CD4-positive, alpha-beta T cell (primary cell): ENCODE results near the gene R3HCC1L. TPM values are rescaled to one million over a fixed set of nuclear protein-coding genes. Genes with fewer than 3 reads are reported as not detected.

Experiments
- ATAC-seq: fragments of 200-7000 bp; cut with Tn5 transposase; one replicate; pipeline ENCODE4 v1.10.0; 2022; ENCODE audit warnings: mild to moderate bottlenecking; ENCODE audit not compliant: poor library complexity
- CTCF ChIA-PET: fragments of 350-600 bp; sonication (Branson Sonifier 250); formaldehyde crosslinking; loops from one replicate; lab custom pipeline; 2021; ENCODE audit warnings: antibody characterized with exemption, inconsistent platforms; lab: Charles Lee
- POLR2A ChIA-PET: fragments of 350-600 bp; sonication (Branson Sonifier 250); formaldehyde crosslinking; loops from one replicate; lab custom pipeline; 2021; ENCODE audit warnings: antibody characterized with exemption, inconsistent platforms; lab: Charles Lee
- DNase-seq, 14 experiments: peaks; one replicate each; pipeline ENCODE4 v3.0.0-alpha.2; 2013 to 2020; ENCODE audit warnings: mixed read lengths in 2 of 14
- H3K27ac ChIP-seq, 2 donors: one replicate each; pipeline versions ENCODE4 v1.5.1 to v1.7.0; 2013; ENCODE audit warnings: low read length in 2 of 2, low read depth in 1 of 2, mild to moderate bottlenecking in 1 of 2
- H3K27me3 ChIP-seq, 2 experiments: 1 replicate in 1 of 2; 2 replicates in 1 of 2; pipeline versions ENCODE4 v1.6.1 to v1.7.0; 2013; ENCODE audit warnings: low read length in 2 of 2, control low read depth in 1 of 2, mild to moderate bottlenecking in 1 of 2, moderate library complexity in 1 of 2; ENCODE audit not compliant: insufficient read depth in 2 of 2, control insufficient read depth in 1 of 2
- H3K36me3 ChIP-seq: one replicate; pipeline ENCODE4 v1.6.1; 2013; ENCODE audit warnings: low read length, control low read depth; ENCODE audit not compliant: insufficient read depth
- H3K4me1 ChIP-seq: one replicate; pipeline ENCODE4 v1.6.1; 2013; ENCODE audit warnings: low read length, control low read depth; ENCODE audit not compliant: insufficient read depth
- H3K4me3 ChIP-seq: one replicate; pipeline ENCODE4 v1.5.1; 2013; ENCODE audit warnings: mild to moderate bottlenecking, low read length, moderate library complexity
- H3K9me3 ChIP-seq, 2 experiments: 1 replicate in 1 of 2; 2 replicates in 1 of 2; pipeline versions ENCODE4 v1.6.1 to v1.7.0; 2013; ENCODE audit warnings: low read length in 2 of 2, mild to moderate bottlenecking in 2 of 2, control low read depth in 1 of 2, moderate library complexity in 1 of 2; ENCODE audit not compliant: control insufficient read depth in 1 of 2, insufficient read depth in 1 of 2
- H3K27ac Mint-ChIP-seq: one replicate; pipeline ENCODE4 v1.8.0; 2020; ENCODE audit warnings: mixed read lengths
- H3K27me3 Mint-ChIP-seq: one replicate; pipeline ENCODE4 v1.8.0; 2021; ENCODE audit warnings: mixed read lengths
- H3K36me3 Mint-ChIP-seq: one replicate; pipeline ENCODE4 v1.8.0; 2021; ENCODE audit warnings: low read depth, mixed read lengths
- H3K4me1 Mint-ChIP-seq: one replicate; pipeline ENCODE4 v1.8.0; 2021; ENCODE audit warnings: low read depth, mixed read lengths
- H3K4me3 Mint-ChIP-seq: one replicate; pipeline ENCODE4 v1.8.0; 2020; ENCODE audit warnings: mild to moderate bottlenecking, mixed read lengths
- H3K9me3 Mint-ChIP-seq: one replicate; pipeline ENCODE4 v1.8.0; 2020; ENCODE audit warnings: mixed read lengths
- intact Hi-C, 2 experiments: fragments of 100-400 bp; cut with DNase I in 1 of 2; cut with micrococcal nuclease in 1 of 2; formaldehyde crosslinking; loops; one replicate each; pipeline versions ENCODE4 v1.15.1 to v1.9.0; 2023 to 2025; cut with DNase I, micrococcal nuclease
- total RNA-seq, 174 experiments: library from RNA in 2 of 174; stranded (reverse) in 2 of 174; gene quantifications; one replicate each; pipeline ENCODE4 v1.2.3 and lab custom pipeline; 2021 to 2026
- TF ChIP-seq, protein P1 (sequence below): fragments of 200-600 bp; IDR thresholded peaks from one replicate; pipeline ENCODE4 v1.8.0; 2022; ENCODE audit warnings: antibody characterized with exemption, mild to moderate bottlenecking

Gene R3HCC1L
- total RNA-seq, 2 experiments from 2014 or later = 12.7 to 13.7 TPM

DNA sequence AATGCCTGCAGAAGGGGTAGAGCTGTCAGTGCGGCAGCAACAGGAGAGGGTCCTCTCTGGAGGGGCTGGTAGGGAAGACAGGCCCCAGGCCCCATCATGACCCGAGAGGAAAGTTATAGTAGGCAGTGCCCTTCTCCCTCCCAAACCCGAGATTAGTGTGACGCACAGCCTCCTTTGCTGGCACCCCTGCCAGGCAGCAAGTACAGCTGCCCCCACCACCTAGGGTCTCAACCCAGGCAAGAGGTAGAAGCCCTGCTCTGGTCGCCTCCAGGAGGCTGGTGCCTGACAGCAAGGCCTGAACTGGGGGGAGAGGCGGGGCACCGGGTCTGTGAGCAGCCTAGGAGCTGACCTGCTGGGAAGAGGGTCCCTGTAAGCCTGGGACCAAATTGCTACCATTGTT is 118.0 kb downstream of the R3HCC1L start:
- no peaks in the 10 kb centered on the region for H3K4me1 Mint-ChIP-seq
- peaks cover 33% of the 10 kb centered on the region for H3K36me3 ChIP-seq
- no peaks in the 10 kb centered on the region for H3K27me3 Mint-ChIP-seq
- DNase-seq (no peak), ATAC-seq (no peak)
- H3K36me3 Mint-ChIP-seq = peaks cover 43% of the 10 kb centered on the region
- no peak overlapping the region for H3K4me3 Mint-ChIP-seq
- no peak overlapping the region for H3K4me3 ChIP-seq
- no peaks in the 10 kb centered on the region for H3K9me3 ChIP-seq
- TF ChIP-seq, protein P1, sequence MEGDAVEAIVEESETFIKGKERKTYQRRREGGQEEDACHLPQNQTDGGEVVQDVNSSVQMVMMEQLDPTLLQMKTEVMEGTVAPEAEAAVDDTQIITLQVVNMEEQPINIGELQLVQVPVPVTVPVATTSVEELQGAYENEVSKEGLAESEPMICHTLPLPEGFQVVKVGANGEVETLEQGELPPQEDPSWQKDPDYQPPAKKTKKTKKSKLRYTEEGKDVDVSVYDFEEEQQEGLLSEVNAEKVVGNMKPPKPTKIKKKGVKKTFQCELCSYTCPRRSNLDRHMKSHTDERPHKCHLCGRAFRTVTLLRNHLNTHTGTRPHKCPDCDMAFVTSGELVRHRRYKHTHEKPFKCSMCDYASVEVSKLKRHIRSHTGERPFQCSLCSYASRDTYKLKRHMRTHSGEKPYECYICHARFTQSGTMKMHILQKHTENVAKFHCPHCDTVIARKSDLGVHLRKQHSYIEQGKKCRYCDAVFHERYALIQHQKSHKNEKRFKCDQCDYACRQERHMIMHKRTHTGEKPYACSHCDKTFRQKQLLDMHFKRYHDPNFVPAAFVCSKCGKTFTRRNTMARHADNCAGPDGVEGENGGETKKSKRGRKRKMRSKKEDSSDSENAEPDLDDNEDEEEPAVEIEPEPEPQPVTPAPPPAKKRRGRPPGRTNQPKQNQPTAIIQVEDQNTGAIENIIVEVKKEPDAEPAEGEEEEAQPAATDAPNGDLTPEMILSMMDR = no peak
- no peaks in the 10 kb centered on the region for H3K4me1 ChIP-seq
- no peaks in the 10 kb centered on the region for H3K27me3 ChIP-seq
- H3K27ac ChIP-seq = no peak overlapping the region
- intact Hi-C loops = no loop called here
- CTCF ChIA-PET = no interaction called here
- H3K9me3 Mint-ChIP-seq = no peaks in the 10 kb centered on the region
- POLR2A ChIA-PET = no interaction called here
- no peak overlapping the region for H3K27ac Mint-ChIP-seq

GRCh38 chr10:98253499-98253898 is 119.0 kb downstream of the R3HCC1L start:
- Histone ChIP-seq H3K36me3 (peaks cover 22% of the 10 kb centered on the region), H3K9me3 (no peaks in the 10 kb centered on the region), H3K4me3 (no peak overlapping the region), H3K27ac (no peak overlapping the region), H3K4me1 (no peaks in the 10 kb centered on the region), H3K27me3 (no peaks in the 10 kb centered on the region)
- TF ChIP-seq, protein P1 = no peak
- H3K4me3 Mint-ChIP-seq = no peak overlapping the region
- POLR2A ChIA-PET = interaction anchor here (1.0 kb wide), 1 partner anchor 39 kb away, joined by 3 read pairs; no protein-coding TSS in a partner anchor
- no peaks in the 10 kb centered on the region for H3K4me1 Mint-ChIP-seq
- ATAC-seq (no peak), DNase-seq (no peak)
- H3K27me3 Mint-ChIP-seq = no peaks in the 10 kb centered on the region
- peaks cover 33% of the 10 kb centered on the region for H3K36me3 Mint-ChIP-seq
- intact Hi-C loops = no loop called here
- H3K27ac Mint-ChIP-seq = no peak overlapping the region
- no peaks in the 10 kb centered on the region for H3K9me3 Mint-ChIP-seq
- CTCF ChIA-PET = no interaction called here

- no peaks in the 10 kb centered on the region for H3K27me3 Mint-ChIP-seq
- POLR2A ChIA-PET = interaction anchor here (1.0 kb wide), 1 partner anchor 40 kb away, joined by 3 read pairs; no protein-coding TSS in a partner anchor
- Histone ChIP-seq H3K4me1 (no peaks in the 10 kb centered on the region), H3K9me3 (no peaks in the 10 kb centered on the region), H3K27me3 (no peaks in the 10 kb centered on the region), H3K4me3 (no peak overlapping the region), H3K36me3 (peaks cover 14% of the 10 kb centered on the region), H3K27ac (no peak overlapping the region)
- intact Hi-C loops = no loop called here
- TF ChIP-seq, protein P1 = no peak
- CTCF ChIA-PET = no interaction called here
- no peak overlapping the region for H3K27ac Mint-ChIP-seq
- peaks cover 24% of the 10 kb centered on the region for H3K36me3 Mint-ChIP-seq
- no peaks in the 10 kb centered on the region for H3K9me3 Mint-ChIP-seq
- H3K4me1 Mint-ChIP-seq = no peaks in the 10 kb centered on the region
- no peak overlapping the region for H3K4me3 Mint-ChIP-seq
- ATAC-seq (no peak), DNase-seq (no peak)
These were observed 119.9 kb downstream of the R3HCC1L start for GRCh38 chr10:98254234-98254974.
